AG04449 (cell line): Measurements from ENCODE around the gene MEST.
"Not testable (repeated sequence)": the region's sequence is repeated elsewhere in the genome, so short reads cannot be mapped to it uniquely, and the experiment has no call there.

ENCODE experiments used
- CTCF ChIA-PET: fragments of 350-600 bp; formaldehyde crosslinking; extraction: SDS; loops from one replicate; lab custom pipeline; 2021; ENCODE audit warnings: antibody characterized with exemption; lab: Yijun Ruan, JAX
- POLR2A ChIA-PET: fragments of 400-600, 350-600 bp; formaldehyde crosslinking; extraction: SDS; loops from one replicate; lab custom pipeline; 2020; ENCODE audit warnings: antibody characterized with exemption, inconsistent platforms; lab: Yijun Ruan, JAX
- DNase-seq: peaks from one replicate; pipeline ENCODE4 v3.0.0-alpha.2; 2010; ENCODE audit warnings: low read depth, low spot score
- H3K4me3 ChIP-seq: 2 replicates; pipeline ENCODE4 v1.5.1; 2011; ENCODE audit warnings: low read depth, mild to moderate bottlenecking, control low read depth, low read length
- TF ChIP-seq, protein P1 (sequence below): IDR thresholded peaks from one replicate; pipeline ENCODE4 v1.5.1; 2011; ENCODE audit warnings: mild to moderate bottlenecking, moderate library complexity, low read length, control low read depth, inconsistent platforms; ENCODE audit not compliant: insufficient read depth; ENCODE audit errors: missing control alignments

The MEST gene

DNA sequence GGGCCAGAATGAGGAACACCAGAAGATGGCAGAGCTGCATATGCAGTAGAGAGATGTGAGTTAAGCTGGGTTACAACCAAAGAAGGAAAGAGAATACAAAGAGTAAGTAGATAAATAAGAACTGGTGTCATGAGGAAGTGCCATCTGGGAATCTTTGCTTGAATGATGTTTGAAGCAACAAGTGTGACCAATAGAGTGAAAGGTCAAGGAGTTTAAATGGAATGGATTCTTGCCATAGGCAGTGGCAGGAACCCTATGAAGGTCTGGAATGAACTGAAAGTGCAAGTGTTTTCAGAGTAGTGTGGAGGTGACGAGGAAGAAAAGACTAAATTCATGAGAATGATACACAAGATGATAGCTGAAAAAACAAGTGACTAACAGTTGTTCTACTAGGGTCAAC lies 21.6 kb downstream of the MEST start:
- ChIA-PET CTCF (no interaction called here), POLR2A (no interaction called here)
- H3K4me3 ChIP-seq = no peak overlapping the region

DNA sequence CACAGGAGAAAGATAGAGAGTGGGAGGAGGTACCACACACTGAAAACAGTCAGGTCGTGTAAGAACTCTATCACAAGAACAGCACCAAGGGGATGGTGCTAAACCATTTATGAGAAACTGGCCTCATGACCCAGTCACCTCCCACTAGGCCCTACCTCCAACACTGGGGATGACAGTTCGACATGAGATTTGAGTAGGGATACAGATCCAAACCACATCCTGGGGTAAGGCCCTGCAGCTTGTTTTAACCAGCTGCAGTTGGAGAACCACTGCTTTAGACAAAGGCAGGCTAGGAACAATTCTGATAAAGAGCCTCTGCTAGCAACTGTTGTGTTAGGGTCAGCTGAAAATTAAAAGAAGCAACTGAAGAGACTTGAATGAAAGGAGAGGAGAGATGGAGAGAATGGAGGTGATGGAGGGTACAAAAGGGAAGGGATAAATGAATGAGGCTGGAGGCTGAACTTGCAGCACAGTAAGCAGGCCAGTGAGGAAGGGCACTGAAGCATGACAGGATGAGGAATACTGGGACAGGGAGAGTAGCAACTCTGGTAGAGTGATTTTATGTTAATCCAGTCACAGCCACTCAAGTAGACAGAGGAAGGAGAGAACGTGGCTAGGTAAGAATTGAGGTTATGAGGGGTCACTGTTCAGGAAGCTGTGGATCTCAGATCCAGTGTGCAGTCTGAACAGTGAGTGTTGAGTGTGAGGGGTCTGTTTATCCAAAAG lies 23.6 kb downstream of the MEST start:
- no peak overlapping the region for H3K4me3 ChIP-seq
- ChIA-PET POLR2A (no interaction called here), CTCF (no interaction called here)
- TF ChIP-seq, protein P1, sequence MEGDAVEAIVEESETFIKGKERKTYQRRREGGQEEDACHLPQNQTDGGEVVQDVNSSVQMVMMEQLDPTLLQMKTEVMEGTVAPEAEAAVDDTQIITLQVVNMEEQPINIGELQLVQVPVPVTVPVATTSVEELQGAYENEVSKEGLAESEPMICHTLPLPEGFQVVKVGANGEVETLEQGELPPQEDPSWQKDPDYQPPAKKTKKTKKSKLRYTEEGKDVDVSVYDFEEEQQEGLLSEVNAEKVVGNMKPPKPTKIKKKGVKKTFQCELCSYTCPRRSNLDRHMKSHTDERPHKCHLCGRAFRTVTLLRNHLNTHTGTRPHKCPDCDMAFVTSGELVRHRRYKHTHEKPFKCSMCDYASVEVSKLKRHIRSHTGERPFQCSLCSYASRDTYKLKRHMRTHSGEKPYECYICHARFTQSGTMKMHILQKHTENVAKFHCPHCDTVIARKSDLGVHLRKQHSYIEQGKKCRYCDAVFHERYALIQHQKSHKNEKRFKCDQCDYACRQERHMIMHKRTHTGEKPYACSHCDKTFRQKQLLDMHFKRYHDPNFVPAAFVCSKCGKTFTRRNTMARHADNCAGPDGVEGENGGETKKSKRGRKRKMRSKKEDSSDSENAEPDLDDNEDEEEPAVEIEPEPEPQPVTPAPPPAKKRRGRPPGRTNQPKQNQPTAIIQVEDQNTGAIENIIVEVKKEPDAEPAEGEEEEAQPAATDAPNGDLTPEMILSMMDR = no peak
- no peak for DNase-seq

More for the DNA sequence above, 21.6 kb downstream of the MEST start:
- TF ChIP-seq, protein P1 = no peak
- no peak for DNase-seq

- ChIA-PET CTCF (interaction anchor here (1.7 kb wide), 1 partner anchor 425 kb away, joined by 5 read pairs; no protein-coding TSS in a partner anchor), POLR2A (no interaction called here)
- TF ChIP-seq, protein P1 = no peak
- no peak overlapping the region for H3K4me3 ChIP-seq
- no peak for DNase-seq
These were observed 29.5 kb downstream of the MEST start for GRCh38 chr7:130521258-130521951.

GRCh38 chr7:130523519-130524125 lies 31.7 kb downstream of the MEST start:
- DNase-seq, POLR2A ChIA-PET, H3K4me3 ChIP-seq, CTCF ChIA-PET: not testable (repeated sequence)

- ChIA-PET CTCF (no interaction called here), POLR2A (no interaction called here)
- H3K4me3 ChIP-seq = no peak overlapping the region
- TF ChIP-seq, protein P1 = no peak
- DNase-seq = no peak
These were observed 32.7 kb downstream of the MEST start for GRCh38 chr7:130524628-130525027.

DNA sequence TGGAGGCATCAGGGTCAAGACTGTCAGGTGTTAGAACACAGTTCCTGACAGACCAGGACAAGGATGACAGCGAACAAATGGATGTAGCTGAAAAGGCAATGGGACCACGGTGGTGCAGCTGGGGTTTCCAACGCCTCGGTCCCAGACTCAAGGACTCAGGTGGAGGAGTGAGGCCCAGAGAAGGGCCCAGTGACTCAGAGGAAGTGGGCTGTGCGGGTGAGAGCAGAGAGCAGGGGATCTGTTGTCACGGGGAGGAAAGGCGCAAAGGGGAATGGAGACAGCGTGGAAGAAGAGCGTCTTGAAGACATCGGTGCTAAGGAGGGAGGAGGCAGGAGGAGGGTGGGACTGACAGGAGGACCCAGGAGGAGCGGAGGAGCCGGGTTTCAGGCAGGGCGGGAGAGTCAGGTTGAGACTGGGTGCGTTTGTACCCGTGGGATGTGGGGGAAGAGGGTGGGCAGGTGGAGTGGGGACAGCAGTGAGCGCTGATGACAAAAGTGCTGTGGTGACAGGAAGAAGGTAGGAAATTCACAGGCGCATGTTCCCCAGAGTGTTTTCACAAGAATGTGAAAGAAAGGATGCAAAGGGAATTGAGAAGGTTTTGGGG lies 36.0 kb downstream of the MEST start:
- DNase-seq, H3K4me3 ChIP-seq, POLR2A ChIA-PET, CTCF ChIA-PET: not testable (repeated sequence)

GRCh38 chr7:130529417-130529816 lies 37.5 kb downstream of the MEST start:
- TF ChIP-seq, protein P1 = no peak
- no peak for DNase-seq
- ChIA-PET POLR2A (no interaction called here), CTCF (interaction anchor here (1.2 kb wide), 1 partner anchor 229 kb away, joined by 3 read pairs; no protein-coding TSS in a partner anchor)
- H3K4me3 ChIP-seq = no peak overlapping the region

DNA sequence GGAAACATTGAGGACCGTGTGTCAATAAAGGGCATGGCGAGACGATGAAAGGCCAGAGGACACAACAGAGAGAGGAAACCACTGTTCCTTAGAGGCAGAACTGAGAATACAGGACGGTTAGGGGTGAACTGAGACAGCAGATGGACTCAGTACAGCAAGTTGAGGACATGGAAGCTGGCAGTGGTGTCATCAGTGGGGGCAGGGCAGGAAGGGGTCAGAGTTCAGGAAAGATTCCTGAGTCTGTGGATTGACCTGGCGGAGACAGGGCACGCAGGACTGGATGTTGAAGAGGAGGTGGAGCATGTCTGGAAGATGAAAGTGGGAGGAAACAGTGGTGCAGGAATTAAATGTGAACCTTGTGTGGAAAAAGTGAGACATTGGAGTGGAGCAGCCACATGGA lies 46.0 kb downstream of the MEST start:
- CTCF ChIA-PET, POLR2A ChIA-PET: not testable (repeated sequence)

DNA sequence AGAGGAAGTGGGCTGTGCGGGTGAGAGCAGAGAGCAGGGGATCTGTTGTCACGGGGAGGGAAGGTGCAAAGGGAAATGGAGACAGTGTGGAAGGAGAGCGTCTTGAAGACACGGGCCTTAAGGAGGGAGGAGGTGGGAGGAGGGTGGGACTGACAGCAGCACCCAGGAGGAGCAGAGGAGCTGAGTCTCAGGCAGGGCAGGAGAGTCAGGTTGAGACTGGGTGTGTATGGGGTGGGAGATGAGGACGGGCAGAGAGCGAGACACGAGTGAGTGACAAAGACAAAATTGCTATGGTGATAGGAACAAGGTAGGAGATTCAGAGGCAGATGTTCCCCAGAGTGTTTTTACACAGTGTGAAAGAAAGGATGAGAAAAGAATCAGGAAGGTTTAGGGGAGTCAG lies 49.4 kb downstream of the MEST start:
- DNase-seq, H3K4me3 ChIP-seq, POLR2A ChIA-PET, CTCF ChIA-PET: not testable (repeated sequence)

More for the DNA sequence above, 46.0 kb downstream of the MEST start:
- DNase-seq, H3K4me3 ChIP-seq: not testable (repeated sequence)

DNA sequence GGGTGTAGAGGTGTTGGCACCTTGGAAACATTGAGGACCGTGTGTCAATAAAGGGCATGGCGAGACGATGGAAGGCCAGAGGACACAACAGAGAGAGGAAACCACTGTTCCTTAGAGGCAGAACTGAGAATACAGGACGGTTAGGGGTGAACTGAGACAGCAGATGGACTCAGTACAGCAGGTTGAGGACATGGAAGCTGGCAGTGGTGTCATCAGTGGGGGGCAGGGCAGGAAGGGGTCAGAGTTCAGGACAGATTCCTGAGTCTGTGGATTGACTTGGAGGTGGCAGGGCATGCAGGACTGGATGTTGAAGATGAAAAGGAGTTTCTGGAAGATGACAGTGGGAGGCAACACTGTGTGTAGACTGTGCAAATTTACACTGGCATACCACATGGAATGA lies 50.4 kb downstream of the MEST start:
- CTCF ChIA-PET, DNase-seq, H3K4me3 ChIP-seq, POLR2A ChIA-PET: not testable (repeated sequence)
